ENCODE measurements around the gene UNC5C. TPM values are rescaled to one million over a fixed set of nuclear protein-coding genes. Genes with fewer than 3 reads are reported as not detected.
A peak's percentile ranks its signal among the peaks of the same experiment; 100 is the strongest.

UNC5C gene
- total RNA-seq, 2 donors from 2014 or later: 5.3 to 10.0 TPM

DNA sequence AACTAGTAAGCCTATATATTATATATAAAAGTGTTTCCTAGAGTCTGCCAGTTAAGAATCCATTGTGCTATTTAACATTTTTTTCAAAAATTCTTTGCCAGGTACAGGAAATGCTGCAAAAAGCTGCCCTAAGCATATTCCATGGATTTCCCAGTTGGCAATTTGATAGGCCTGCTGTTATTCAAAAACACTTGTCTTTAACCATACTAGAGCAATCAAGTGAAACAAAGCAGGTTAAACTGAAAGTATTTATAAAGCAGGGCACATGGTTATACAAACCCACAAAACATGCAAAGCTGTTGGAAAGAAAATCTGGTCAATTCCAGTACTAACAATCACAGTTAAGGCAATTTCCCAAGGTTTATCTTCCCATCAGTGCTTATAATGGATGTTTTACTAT is 159.9 kb downstream of the UNC5C start:
- peaks cover 4 to 10% of the 10 kb centered on the region in 2 donors for H3K4me1 ChIP-seq (ENCODE audit: control insufficient read depth in 1 of 2, low read depth in 2 of 2)
- no peaks in the 10 kb centered on the region for H3K36me3 ChIP-seq
- H3K27ac ChIP-seq: no peak overlapping the region
- ATAC-seq (ENCODE audit: insufficient number of reproducible peaks, low FRiP score, low read depth) (no peak), DNase-seq (ENCODE audit: low spot score) (no peak)
- H3K4me3 ChIP-seq: no peak overlapping the region
- no peaks in the 10 kb centered on the region for H3K27me3 ChIP-seq (replicated peaks; ENCODE audit: insufficient read depth)
- H3K9me3 ChIP-seq: no peaks in the 10 kb centered on the region
- TF ChIP-seq, protein P1, sequence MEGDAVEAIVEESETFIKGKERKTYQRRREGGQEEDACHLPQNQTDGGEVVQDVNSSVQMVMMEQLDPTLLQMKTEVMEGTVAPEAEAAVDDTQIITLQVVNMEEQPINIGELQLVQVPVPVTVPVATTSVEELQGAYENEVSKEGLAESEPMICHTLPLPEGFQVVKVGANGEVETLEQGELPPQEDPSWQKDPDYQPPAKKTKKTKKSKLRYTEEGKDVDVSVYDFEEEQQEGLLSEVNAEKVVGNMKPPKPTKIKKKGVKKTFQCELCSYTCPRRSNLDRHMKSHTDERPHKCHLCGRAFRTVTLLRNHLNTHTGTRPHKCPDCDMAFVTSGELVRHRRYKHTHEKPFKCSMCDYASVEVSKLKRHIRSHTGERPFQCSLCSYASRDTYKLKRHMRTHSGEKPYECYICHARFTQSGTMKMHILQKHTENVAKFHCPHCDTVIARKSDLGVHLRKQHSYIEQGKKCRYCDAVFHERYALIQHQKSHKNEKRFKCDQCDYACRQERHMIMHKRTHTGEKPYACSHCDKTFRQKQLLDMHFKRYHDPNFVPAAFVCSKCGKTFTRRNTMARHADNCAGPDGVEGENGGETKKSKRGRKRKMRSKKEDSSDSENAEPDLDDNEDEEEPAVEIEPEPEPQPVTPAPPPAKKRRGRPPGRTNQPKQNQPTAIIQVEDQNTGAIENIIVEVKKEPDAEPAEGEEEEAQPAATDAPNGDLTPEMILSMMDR (IDR thresholded peaks at IDR 0.05): no peak

DNA sequence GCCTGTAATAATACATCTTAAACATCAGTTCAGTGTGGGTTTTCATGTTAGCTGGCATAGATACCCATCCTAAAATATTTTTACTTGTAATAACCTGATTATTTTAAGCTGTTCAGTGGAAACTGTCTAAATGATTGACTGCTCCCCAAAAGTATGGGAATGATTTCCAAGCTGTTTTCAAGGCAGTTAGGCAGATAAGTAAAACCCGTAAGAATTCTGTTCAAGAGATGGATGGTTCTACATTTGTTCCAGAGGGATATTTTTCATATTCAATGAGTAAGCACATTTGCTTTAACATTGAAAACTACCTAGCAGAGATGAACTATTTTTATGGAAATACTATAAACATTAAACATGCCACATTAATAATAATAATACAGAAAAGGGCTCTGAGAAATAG is 161.1 kb downstream of the UNC5C start:
- no peaks in the 10 kb centered on the region for H3K36me3 ChIP-seq
- H3K27ac ChIP-seq: no peak overlapping the region
- H3K4me3 ChIP-seq: no peak overlapping the region
- no peak for ATAC-seq (ENCODE audit: insufficient number of reproducible peaks, low FRiP score, low read depth)
- H3K27me3 ChIP-seq (replicated peaks; ENCODE audit: insufficient read depth): no peaks in the 10 kb centered on the region
- peaks cover 4 to 10% of the 10 kb centered on the region in 2 donors for H3K4me1 ChIP-seq (ENCODE audit: control insufficient read depth in 1 of 2, low read depth in 2 of 2)
- TF ChIP-seq, protein P1 (IDR thresholded peaks at IDR 0.05): no peak
- DNase-seq (ENCODE audit: low spot score): no peak
- H3K9me3 ChIP-seq: no peaks in the 10 kb centered on the region

GRCh38 chr4:95386410-95386809 is 162.4 kb downstream of the UNC5C start:
- DNase-seq (ENCODE audit: low spot score) (no peak), ATAC-seq (ENCODE audit: insufficient number of reproducible peaks, low FRiP score, low read depth) (no peak)
- H3K4me3 ChIP-seq: no peak overlapping the region
- no peaks in the 10 kb centered on the region for H3K27me3 ChIP-seq (replicated peaks; ENCODE audit: insufficient read depth)
- TF ChIP-seq, protein P1 (IDR thresholded peaks at IDR 0.05): no peak
- no peaks in the 10 kb centered on the region for H3K36me3 ChIP-seq
- H3K4me1 ChIP-seq (ENCODE audit: control insufficient read depth in 1 of 2, low read depth in 2 of 2): peaks cover 4 to 10% of the 10 kb centered on the region in 2 donors
- no peaks in the 10 kb centered on the region for H3K9me3 ChIP-seq
- no peak overlapping the region for H3K27ac ChIP-seq

DNA sequence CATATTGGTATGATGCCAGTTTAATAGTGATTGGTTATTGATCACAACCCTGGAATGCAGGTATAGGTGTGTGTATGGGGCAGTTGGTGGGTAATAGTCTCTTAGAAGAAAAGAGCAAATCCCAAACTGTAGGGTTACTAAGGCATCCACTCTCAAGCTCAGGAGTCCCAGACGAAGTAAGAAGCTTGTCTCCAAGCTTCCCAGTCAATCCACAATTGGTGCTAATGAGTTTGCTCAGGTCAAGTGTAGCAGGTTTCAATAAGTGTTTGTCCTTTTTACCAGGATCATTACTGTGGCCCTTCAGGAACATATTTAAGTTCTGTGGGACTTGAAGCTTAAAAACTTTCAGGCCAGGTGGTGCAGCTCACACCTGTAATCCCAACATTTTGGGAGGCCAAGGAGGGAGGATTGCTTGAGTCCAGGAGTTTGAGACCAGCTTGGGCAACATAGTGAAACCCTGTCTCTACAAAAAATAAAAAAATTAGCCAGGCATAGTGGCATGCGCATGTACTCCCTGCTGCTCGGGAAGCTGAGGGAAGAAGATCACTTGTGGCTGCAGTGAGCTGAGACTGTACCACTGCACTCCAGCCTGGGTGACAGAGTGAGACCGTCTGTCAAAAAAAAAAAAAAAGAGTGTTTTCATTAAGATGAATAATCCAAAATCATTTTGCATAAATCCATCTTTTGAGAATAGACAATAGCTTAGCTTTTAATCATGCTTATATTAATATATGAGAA is 166.8 kb downstream of the UNC5C start:
- Histone ChIP-seq H3K9me3 (no peaks in the 10 kb centered on the region), H3K27ac (no peak overlapping the region), H3K27me3 (replicated peaks; ENCODE audit: insufficient read depth) (no peaks in the 10 kb centered on the region), H3K4me3 (no peak overlapping the region), H3K36me3 (no peaks in the 10 kb centered on the region), H3K4me1 (ENCODE audit: control insufficient read depth in 1 of 2, low read depth in 2 of 2) (no peaks in the 10 kb centered on the region)
- peak; percentile 27 for ATAC-seq (ENCODE audit: insufficient number of reproducible peaks, low FRiP score, low read depth)
- DNase-seq (ENCODE audit: low spot score): no peak
- TF ChIP-seq, protein P1 (IDR thresholded peaks at IDR 0.05): no peak

- no peak for ATAC-seq (ENCODE audit: insufficient number of reproducible peaks, low FRiP score, low read depth)
Observed at GRCh38 chr4:95379633-95380032, 169.1 kb downstream of the UNC5C start.

More at GRCh38 chr4:95379633-95380032, 169.1 kb downstream of the UNC5C start:
- H3K36me3 ChIP-seq: no peaks in the 10 kb centered on the region
- no peak overlapping the region for H3K4me3 ChIP-seq
- TF ChIP-seq, protein P1 (IDR thresholded peaks at IDR 0.05): no peak
- no peaks in the 10 kb centered on the region for H3K9me3 ChIP-seq
- no peaks in the 10 kb centered on the region for H3K27me3 ChIP-seq (replicated peaks; ENCODE audit: insufficient read depth)
- H3K27ac ChIP-seq: no peak overlapping the region
- DNase-seq (ENCODE audit: low spot score): no peak
- H3K4me1 ChIP-seq (ENCODE audit: control insufficient read depth in 1 of 2, low read depth in 2 of 2): no peaks in the 10 kb centered on the region

Measured in thoracic aorta (tissue), 2 donors.